Glutamatergic neuron (in vitro differentiated cells): Measurements from ENCODE around the gene TIGD6. TPM values are rescaled to one million over a fixed set of nuclear protein-coding genes. Genes with fewer than 3 reads are reported as not detected.
A peak's percentile ranks its signal among the peaks of the same experiment; 100 is the strongest.

Source experiments
- DNase-seq: peaks from one replicate; pipeline ENCODE4 v3.0.0; 2022
- H3K27ac Mint-ChIP-seq: one replicate; pipeline ENCODE4 v1.8.0; 2020; ENCODE audit warnings: mild to moderate bottlenecking, mixed read lengths, inconsistent platforms; ENCODE audit not compliant: unreplicated experiment
- H3K27me3 Mint-ChIP-seq: one replicate; pipeline ENCODE4 v1.8.0; 2020; ENCODE audit warnings: mild to moderate bottlenecking, moderate library complexity, mixed read lengths, inconsistent platforms; ENCODE audit not compliant: unreplicated experiment
- H3K36me3 Mint-ChIP-seq: one replicate; pipeline ENCODE4 v1.8.0; 2020; ENCODE audit warnings: mild to moderate bottlenecking, mixed read lengths, inconsistent platforms; ENCODE audit not compliant: unreplicated experiment
- H3K4me1 Mint-ChIP-seq: one replicate; pipeline ENCODE4 v1.8.0; 2020; ENCODE audit warnings: mild to moderate bottlenecking, low read depth, mixed read lengths, inconsistent platforms; ENCODE audit not compliant: unreplicated experiment
- H3K4me3 Mint-ChIP-seq: one replicate; pipeline ENCODE4 v1.8.0; 2020; ENCODE audit warnings: mild to moderate bottlenecking, mixed read lengths, inconsistent platforms; ENCODE audit not compliant: unreplicated experiment
- H3K9me3 Mint-ChIP-seq: one replicate; pipeline ENCODE4 v1.8.0; 2020; ENCODE audit warnings: mild to moderate bottlenecking, moderate library complexity, mixed read lengths, inconsistent platforms; ENCODE audit not compliant: unreplicated experiment
- total RNA-seq: library from RNA; stranded (reverse); fragmentation: NEBNext Ultra II Directional; extraction: Animal tissue kit (Norgen Biotek cat#: 25700); gene quantifications from one replicate; pipeline ENCODE4 v1.2.1, GENCODE V29; 2021; ENCODE audit not compliant: unreplicated experiment
- TF ChIP-seq, protein P1 (sequence below): fragments of 200-600 bp; sonication (generic); IDR thresholded peaks from one replicate; pipeline ENCODE4 v1.5.0; 2021; ENCODE audit not compliant: partially characterized antibody, unreplicated experiment

The TIGD6 gene
- total RNA-seq, 1 donor from 2014 or later: 3.3 TPM

GRCh38 chr5:149962601-149963300 is 37.7 kb downstream of the TIGD6 start:
- H3K4me3 Mint-ChIP-seq: no peak overlapping the region
- TF ChIP-seq, protein P1, sequence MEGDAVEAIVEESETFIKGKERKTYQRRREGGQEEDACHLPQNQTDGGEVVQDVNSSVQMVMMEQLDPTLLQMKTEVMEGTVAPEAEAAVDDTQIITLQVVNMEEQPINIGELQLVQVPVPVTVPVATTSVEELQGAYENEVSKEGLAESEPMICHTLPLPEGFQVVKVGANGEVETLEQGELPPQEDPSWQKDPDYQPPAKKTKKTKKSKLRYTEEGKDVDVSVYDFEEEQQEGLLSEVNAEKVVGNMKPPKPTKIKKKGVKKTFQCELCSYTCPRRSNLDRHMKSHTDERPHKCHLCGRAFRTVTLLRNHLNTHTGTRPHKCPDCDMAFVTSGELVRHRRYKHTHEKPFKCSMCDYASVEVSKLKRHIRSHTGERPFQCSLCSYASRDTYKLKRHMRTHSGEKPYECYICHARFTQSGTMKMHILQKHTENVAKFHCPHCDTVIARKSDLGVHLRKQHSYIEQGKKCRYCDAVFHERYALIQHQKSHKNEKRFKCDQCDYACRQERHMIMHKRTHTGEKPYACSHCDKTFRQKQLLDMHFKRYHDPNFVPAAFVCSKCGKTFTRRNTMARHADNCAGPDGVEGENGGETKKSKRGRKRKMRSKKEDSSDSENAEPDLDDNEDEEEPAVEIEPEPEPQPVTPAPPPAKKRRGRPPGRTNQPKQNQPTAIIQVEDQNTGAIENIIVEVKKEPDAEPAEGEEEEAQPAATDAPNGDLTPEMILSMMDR: no peak
- peaks cover 9% of the 10 kb centered on the region for H3K4me1 Mint-ChIP-seq
- no peak for DNase-seq
- no peak overlapping the region for H3K27ac Mint-ChIP-seq
- peaks cover 9% of the 10 kb centered on the region for H3K27me3 Mint-ChIP-seq
- no peaks in the 10 kb centered on the region for H3K36me3 Mint-ChIP-seq
- peaks cover 10% of the 10 kb centered on the region for H3K9me3 Mint-ChIP-seq

GRCh38 chr5:149961957-149962409 is 38.5 kb downstream of the TIGD6 start:
- DNase-seq: no peak
- peaks cover 9% of the 10 kb centered on the region for H3K4me1 Mint-ChIP-seq
- TF ChIP-seq, protein P1: peak; percentile 40

DNA sequence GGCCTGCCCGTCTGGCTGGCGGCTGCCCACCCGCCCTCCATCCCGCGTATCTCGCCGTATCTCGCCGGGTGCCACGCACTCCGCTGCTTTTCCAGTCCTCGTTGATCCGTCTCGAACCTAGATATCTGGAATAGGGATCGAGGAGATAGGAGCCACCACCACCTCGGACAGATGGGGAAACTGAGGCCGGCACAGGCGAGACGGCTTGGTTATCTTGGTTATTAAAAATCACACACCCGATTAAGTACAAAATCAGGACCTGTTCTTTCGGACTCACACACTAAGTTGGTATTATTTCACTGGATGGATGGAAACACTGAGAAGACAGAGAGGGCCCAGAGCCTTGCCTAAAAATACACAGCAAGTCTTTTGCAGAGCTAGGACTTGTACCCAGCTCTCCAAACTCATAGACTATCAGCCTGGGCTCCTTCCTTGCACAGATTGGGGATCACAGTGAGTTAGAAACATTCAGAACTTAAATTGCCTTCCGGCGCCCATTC is 39.2 kb downstream of the TIGD6 start:
- H3K4me1 Mint-ChIP-seq: peaks cover 9% of the 10 kb centered on the region
- H3K36me3 Mint-ChIP-seq: no peaks in the 10 kb centered on the region
- H3K9me3 Mint-ChIP-seq: peaks cover 10% of the 10 kb centered on the region
- H3K4me3 Mint-ChIP-seq: peak overlapping the region; percentile 93
- H3K27me3 Mint-ChIP-seq: peaks cover 9% of the 10 kb centered on the region
- peak overlapping the region; percentile 29 for H3K27ac Mint-ChIP-seq
- no peak for DNase-seq
- TF ChIP-seq, protein P1: no peak

More at GRCh38 chr5:149961957-149962409, 38.5 kb downstream of the TIGD6 start:
- Mint-ChIP-seq H3K4me3 (peak overlapping the region; percentile 42), H3K27ac (no peak overlapping the region), H3K27me3 (peaks cover 9% of the 10 kb centered on the region), H3K36me3 (no peaks in the 10 kb centered on the region), H3K9me3 (peaks cover 10% of the 10 kb centered on the region)

DNA sequence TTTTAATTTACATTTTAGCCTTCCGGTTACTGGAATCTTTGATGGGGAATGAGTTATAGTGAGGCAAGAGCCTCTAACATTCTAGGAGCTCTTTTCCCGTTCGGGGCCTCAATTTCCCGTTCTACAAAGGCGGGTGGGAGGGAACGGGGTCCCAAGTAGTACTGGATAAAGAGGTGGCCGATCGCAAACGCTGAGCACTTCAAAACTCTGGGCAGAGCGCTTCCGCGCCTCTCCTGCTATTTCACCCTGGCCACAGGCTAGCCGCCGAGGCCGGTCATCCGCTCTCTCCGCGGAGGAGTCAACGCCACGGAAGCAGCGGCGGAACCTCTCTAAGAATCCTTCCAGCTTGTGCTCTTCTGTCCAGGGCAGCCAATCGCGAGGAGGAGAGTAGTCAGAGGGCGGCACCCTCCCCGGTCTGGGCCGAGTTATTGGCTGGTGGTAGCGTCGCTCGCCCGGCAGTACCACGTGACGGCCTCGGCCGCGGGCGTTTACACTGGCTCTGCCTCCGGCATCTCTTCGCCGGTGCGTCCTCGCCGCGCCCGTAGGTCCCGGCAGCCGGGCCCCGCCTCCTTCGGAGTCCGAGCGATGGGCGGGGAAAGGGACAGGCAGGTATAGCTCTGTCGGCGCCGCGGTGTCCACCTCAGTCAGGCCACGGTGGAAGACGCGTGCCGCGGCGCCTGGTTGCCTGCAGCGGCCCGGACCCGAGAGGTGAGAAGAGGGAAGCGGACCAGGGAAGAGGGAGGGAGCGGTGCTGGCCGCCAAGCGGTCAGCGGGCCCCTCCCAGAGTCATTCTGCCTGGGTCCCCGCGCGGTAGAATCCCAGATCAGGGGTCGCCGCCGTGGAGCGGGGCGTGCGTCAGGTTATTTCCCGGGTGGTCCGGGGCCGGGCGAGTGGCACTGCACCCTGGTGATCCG is 39.9 kb downstream of the TIGD6 start, which contains the start of gene SLC26A2:
SLC26A2 (plus strand) TSS at position 487 of the 914 bp plus-strand sequence. CDS start 16,895 bp downstream, outside the sequence.
- H3K9me3 Mint-ChIP-seq: peaks cover 10% of the 10 kb centered on the region
- H3K4me3 Mint-ChIP-seq: peak within 1 kb of the TSS; percentile 96
- peak; percentile 95 for DNase-seq
- peaks cover 9% of the 10 kb centered on the region for H3K4me1 Mint-ChIP-seq
- peak within 1 kb of the TSS; percentile 94 for H3K27ac Mint-ChIP-seq
- H3K27me3 Mint-ChIP-seq: peaks cover 9% of the 10 kb centered on the region
- TF ChIP-seq, protein P1: no peak
- no peaks in the 10 kb centered on the region for H3K36me3 Mint-ChIP-seq
